ENCODE results near the gene AANAT.

DNA sequence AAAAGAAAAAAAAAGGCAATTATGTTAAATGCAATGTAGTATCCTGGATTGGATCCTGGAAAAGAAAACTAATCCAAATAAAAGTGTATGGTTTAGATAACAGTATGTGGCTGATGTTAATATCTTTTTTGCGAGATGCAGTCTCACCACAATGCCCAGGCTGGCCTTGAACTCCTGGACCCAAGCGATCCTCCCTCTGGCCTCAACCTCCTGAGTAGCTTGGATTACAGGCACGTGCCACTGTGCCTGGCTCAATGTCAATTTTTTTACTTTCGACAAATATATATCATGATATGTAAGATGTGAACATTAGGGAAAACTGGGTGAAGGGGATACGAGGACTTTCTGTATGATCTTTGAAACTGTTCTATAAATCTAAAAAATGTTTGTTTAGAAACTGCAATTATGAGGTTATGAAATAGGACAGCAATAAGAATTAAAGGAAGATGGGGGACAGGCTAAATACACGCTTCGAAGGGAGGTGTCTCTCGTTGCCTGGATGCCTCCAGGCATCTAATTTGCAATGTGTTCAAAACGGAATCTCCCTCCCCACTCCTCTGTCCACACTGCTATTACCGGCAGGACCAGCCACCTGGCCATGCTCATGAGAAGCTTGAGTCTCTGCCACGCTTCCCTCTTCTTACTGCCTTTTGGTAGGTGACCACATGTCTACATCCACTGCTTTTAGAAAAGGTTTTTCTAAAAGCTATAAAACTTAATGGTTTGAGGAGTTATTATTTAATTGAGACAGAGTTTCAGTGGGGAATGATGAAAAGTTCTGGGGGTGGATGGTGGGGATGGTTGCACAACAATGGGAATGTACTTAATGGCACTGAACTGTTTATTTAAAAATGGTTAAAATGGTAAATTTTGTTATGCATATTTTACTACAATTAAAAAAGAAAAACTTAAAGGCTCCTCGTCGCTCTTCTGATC, 29.7 kb upstream of the AANAT start:
- TF ChIP-seq CTCF (IDR thresholded peaks at IDR 0.05) (no peak), POLR2A (IDR thresholded peaks at IDR 0.05) (no peak)

All from adrenal gland (tissue), 5 donors.